ENCODE results near the gene GOLGA6L7.
"Not testable (repeated sequence)": the region's sequence is repeated elsewhere in the genome, so short reads cannot be mapped to it uniquely, and the experiment has no call there.

GOLGA6L7 gene

GRCh38 chr15:28848521-28848920 is at the start of gene GOLGA6L7:
Gene GOLGA6L7, minus strand, starts transcription at chr15:28848644. Its CDS starts 95 bp downstream, at chr15:28848549.
- not testable (repeated sequence) for FAIRE-seq

DNA sequence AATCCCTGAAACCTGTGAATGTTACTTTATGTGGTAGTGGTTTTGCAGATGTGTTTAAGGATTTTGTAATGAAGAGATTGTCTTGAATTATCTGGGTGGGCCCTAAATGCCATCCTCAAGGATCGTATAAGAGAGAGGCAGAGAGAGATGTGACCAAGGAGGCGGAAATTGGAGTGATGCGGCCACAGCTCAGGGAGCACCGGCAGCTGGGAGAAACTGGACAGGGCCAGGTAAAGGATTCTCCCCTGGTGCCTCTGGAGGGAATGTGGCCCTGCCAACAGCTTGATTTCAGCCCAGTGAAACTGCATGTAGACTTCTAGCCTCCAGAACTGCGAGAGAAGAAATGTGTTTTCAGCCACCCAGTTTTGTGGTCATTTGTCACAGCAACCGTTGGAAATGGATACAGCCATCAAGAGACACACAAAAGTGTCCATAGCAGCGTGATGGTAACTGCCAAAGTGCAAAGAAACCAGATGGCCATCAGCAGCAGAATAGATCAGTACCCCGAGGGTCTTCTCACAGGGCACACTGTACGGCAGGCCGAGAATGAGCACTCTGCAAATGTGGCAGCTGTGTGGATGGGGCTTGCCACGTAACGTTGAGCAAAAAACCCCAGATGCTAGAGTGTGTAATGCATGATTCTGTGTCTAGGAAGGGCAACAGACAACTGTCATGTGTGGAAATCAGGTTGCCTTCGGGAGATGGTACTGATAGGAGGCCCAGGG is 49.6 kb upstream of the GOLGA6L7 start:
- FAIRE-seq: no peak

DNA sequence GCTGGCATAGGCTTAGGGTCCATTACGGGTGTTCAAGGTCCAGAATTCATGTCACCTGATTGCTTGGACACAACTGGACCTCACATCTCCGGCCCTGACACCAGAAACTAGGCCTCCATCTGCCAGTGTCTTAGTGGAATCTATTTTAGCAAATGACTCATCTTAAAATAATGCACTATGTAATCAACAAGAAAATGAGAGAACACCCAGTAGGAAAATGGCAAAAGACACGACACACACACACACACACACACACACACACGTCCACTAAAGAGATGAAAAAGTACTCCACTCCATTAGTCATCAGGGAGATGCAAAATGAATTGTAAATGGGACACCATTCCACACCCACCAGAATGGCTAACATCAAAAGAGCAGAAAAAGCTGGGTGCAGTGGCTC is 48.5 kb upstream of the GOLGA6L7 start:
- no peak for FAIRE-seq

DNA sequence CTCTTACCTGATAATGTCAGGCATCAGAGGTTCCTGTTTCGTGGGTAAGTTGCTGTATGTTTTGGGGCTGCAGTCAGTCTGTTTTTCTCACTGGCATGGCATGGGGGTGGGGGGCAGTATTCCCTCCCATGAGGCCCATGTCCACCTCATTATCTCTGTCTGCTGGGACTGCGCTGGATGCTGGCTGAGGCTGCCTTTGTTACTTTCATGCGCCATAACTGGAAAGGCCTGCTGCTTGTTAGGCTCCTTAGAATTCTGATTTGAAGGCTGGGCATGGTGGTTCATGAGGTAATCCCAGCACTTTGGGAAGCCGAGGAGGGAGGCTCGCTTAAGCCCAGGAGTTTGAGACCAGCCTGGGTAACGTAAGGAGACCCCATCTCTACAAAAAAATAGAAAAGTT is 47.1 kb upstream of the GOLGA6L7 start:
- FAIRE-seq: no peak

- FAIRE-seq: no peak
Observed at GRCh38 chr15:28895146-28895545, 46.7 kb upstream of the GOLGA6L7 start.

DNA sequence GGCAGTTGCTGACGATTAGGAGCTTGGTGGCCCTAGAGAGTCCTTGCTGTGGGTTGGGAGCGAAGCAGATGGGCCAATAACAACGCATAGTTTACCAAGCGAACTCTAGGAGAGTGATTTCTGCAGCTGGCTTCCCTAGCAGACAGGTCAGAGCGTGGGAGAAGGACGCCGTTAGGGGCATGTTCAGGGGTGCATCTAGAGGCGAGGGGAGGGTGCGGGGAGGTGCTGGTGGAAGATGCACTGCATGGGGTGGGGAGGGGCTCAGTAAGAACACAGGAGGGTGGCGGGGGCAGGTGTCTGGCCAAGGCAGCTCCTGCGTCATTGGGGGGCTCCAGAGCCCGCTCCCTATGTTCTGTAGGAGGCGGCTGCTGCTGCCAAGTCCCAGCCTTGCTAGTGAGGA is 46.2 kb upstream of the GOLGA6L7 start:
- no peak for FAIRE-seq

DNA sequence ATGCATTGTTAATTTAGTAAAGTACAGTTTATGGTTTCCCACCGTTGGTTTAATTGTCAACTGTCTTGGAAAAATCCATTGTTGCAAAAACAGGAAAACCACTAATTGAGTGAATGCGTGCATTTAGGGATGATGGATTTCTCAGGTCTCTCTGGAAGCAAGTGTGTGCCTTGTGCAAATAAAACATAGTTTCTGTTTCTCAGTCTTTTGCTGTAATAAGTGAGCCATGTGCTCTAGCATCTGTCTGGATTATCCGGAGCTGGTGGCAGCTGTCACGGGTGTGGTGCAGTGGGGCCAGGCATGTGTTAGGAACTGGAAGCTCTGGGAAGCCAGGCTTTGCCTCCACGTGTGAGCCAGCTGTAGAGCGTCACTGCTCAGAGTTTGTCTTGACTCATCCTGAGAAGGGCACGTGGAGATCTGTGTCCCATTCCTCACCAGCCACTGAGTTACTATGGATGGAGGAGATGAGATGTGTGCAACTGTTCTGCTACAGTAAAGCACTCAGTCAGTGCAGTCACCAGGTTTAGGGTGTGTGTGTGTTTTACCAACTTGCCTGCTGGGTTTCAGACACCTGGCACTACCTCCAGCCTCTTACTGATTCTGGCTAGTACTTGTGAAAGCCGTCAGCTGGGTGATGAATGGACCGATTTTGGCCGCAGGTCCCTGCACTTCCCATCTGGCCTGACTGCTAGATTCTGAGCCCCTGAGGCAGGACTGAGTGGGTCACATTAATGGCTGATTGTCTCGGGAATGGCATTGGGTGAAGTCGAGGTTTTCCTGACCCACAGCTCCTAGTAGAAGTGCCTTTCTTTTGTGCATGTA is 44.6 kb upstream of the GOLGA6L7 start:
- no peak for FAIRE-seq

GRCh38 chr15:28891588-28891987 is 43.1 kb upstream of the GOLGA6L7 start:
- FAIRE-seq: no peak

- no peak for FAIRE-seq
Observed at GRCh38 chr15:28890711-28891495, 42.5 kb upstream of the GOLGA6L7 start.

DNA sequence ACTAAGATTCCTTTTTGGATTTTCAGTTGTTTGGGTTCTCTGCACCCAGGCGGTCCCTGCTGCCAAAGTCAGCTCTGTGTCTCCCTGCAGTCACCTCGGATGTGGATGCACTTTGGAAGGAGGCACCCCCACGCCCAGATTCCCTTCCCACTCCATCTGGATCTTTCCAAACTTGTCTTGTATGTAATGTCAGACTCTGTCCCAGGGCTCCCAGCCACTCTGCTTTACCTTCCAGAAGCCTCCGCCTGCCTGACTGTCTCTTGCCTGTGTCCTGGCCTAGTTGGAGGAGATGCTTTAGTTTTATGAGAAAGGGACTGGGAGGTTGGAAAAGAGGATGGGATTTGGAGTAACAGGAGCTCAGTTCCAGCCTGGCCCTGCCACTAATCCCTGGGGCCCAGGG is 41.8 kb upstream of the GOLGA6L7 start:
- FAIRE-seq: not testable (repeated sequence)

DNA sequence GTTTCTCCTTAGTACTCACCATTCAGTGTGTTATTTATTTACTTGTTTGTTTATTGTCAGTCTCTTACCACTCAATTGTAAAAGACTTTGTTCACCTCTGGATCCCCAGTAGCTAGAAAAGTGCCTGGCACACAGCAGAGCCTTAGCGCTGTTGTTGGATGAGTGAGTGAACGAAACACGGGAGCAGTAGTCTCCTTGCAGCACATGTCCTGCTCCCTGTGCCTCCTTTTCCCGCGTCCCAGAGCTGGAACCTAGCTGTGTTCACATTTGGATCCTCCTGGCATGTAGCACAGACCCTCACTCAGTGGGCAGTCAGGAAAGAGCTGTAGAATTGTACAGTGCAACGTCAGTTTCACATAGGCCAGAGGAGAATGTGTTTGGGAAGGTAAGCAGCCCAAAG is 41.4 kb upstream of the GOLGA6L7 start:
- not testable (repeated sequence) for FAIRE-seq

- FAIRE-seq: no peak
Observed at GRCh38 chr15:28889346-28889745, 40.9 kb upstream of the GOLGA6L7 start.

DNA sequence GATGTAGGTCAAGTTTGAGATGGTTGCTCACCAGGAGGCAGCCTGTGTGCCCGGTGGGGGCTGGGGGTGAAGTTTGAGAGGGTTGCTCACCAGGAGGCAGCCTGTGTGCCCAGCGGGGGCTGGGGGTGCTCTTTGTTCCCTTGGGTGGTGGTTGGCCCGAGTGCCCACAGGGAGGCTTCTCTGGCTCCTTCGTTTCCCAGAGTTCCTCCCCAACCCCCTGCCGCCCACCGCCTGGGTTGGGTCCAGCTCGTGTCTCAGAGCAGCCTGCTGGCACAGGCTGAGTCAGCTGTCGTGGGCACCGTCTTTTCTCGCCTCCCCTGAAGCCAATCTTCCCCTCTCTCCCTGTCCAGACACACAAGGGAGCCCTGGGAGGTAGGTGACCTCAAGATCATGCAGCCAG is 40.5 kb upstream of the GOLGA6L7 start:
- no peak for FAIRE-seq

GRCh38 chr15:28888302-28888894 is 40.0 kb upstream of the GOLGA6L7 start:
- no peak for FAIRE-seq

- FAIRE-seq: no peak
Observed at GRCh38 chr15:28887339-28888174, 39.1 kb upstream of the GOLGA6L7 start.

GRCh38 chr15:28886431-28887338 is 38.2 kb upstream of the GOLGA6L7 start:
- no peak for FAIRE-seq

DNA sequence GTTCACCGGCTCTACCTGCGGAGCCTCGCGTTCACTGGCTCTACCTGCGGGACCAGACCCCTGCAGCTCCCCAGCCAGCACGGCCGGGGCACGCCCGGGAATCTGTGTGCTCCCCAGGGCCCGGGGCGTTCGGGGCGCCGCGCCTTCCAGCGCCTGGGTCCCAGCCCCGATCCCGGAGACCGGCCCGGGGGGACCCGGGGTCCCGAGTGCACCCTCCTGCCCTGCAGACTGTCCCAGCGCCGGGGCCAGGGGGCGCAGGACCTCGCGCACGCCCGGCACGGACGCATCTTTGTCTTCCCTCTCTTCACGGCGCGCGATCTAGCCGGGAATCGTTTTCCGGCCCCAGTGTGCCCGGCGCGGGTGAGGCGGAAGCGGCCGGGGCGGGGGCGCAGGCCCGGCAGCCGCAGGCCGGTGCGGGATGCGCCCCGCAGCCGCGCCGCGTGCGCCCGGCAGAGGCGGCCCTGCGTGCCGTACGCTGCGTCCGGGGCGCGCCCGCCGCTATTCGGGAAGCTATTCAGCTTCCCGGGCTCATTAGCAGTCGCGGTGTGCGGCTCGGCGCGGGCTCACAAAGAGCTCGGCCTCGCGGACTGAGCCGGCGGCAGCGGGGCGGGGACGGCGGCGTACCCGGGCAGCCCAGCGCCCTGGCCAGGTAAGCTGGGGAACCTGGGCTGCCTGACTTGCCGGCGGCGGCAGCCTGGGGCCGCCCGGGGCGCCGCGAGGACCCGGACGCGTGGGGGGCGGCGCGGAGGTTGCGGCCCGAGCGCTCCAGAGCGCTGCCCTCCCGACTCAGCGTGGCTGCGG is 37.4 kb upstream of the GOLGA6L7 start, which contains the start of gene APBA2:
Gene APBA2 (plus strand): TSS at position 345 of the 801 bp plus-strand sequence. CDS start 167,911 bp downstream, outside the sequence.
- no peak for FAIRE-seq

- FAIRE-seq: no peak
Observed at GRCh38 chr15:28885128-28885629, 36.7 kb upstream of the GOLGA6L7 start.

DNA sequence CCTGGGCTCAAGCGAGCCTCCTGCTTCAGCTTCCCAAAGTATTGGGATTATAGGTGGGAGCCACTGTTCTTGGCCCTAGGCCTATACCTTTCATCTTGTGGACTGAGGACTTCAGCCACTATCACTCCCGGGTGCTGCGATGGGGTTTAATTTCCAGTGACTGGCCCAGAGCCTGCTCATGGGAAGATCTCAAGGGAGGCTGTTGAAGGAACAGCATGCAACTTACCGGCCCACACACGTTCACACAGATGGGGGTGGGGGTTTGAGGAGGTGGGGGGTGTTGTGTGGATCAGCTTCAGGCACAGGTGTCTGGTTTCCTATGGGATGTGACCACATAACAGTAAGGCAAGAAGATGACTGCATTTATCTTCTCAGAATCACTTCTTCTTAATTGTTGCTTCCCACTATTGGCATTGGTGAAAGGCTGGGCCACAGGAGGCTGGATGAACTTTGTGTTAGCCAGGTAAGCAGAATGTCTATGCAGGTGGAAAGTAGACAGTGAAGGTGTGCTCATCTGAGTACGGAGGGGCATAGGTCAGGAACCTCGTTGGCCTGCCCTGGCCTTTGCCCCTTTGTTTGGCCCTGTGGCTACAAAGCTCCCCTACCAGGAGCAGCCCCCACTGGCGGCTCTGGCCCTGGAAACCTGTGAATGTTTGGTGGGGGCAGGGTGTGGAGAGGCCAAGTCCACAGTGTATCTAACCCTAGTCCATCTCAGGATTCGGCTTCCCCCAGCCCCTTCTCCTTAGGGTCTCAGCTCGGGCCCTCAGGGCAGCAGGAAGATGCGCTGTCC is 35.9 kb upstream of the GOLGA6L7 start:
- no peak for FAIRE-seq
